ENCODE results near the gene IL1R2.
A peak's percentile ranks its signal among the peaks of the same experiment; 100 is the strongest.

The IL1R2 gene
- 0 reads per million in 4 donors for total RNA-seq

- DNase-seq: no peak
Observed at GRCh38 chr2:101991721-101992145, at the start of gene IL1R2. Gene IL1R2 (plus strand): TSS chr2:101991960. CDS start chr2:102008576, 16,616 bp downstream.

GRCh38 chr2:101942851-101943250 lies 48.9 kb upstream of the IL1R2 start:
- DNase-seq: no peak

DNA sequence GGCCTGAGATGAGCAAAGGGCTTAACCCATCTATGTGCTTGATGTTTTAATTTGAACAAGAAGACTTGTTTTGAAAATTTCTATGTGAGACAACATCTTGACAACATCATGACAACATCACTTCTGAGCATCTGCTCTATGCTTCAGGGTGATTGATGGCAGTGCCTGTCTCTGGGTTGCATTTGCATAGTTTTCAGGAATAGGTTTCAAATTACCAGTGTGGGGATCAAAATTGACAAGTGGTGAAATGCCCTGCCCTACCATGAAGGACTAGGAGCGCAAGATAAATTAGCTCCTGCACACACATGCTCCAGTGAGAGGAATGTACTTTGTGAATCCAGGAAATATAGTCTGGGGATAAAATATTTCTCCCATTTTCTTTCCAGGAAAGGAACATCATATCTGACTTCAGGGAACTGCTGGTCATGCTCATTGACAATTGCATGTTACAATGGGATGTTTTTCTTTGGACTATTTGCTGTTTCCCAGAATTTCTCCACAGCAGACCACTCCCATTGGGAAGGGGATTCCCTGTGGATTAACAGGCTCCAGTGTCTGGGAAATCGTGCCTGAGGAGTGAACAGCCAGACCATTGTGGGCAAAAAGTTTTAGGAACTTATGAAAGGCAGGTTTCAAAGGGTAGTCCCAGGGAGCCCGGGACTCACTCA lies 45.3 kb upstream of the IL1R2 start:
- DNase-seq: no peak

GRCh38 chr2:101947374-101947773 lies 44.4 kb upstream of the IL1R2 start:
- no peak for DNase-seq

- no peak for DNase-seq
Observed at GRCh38 chr2:101948625-101949155, 43.1 kb upstream of the IL1R2 start.

- peak in 1 of 5 donors; percentile 25 for DNase-seq
Observed at GRCh38 chr2:101949304-101949703, 42.5 kb upstream of the IL1R2 start.

DNA sequence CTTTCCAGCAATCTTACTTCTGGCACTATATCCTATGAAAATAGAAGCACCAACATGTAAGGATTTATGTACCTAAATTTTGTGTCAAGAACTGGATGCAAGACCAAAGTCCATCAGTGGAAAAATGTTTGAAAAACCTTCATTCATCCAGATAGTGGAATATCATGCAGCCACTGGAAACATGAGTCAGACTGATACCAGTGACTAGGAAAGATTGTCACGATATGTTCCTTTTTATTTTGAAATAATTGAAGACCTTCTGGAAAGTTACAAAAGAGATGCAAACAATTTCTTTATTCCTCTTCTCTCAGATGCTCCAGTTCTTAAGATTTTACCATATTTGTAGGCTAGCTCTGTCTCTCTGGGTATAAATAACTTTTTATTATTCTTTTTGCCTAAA lies 40.5 kb upstream of the IL1R2 start:
- DNase-seq: no peak

- no peak for DNase-seq
Observed at GRCh38 chr2:101952551-101952950, 39.2 kb upstream of the IL1R2 start.

- no peak for DNase-seq
Observed at GRCh38 chr2:101956465-101957438, 35.0 kb upstream of the IL1R2 start.

GRCh38 chr2:101958061-101958460 lies 33.7 kb upstream of the IL1R2 start:
- DNase-seq: no peak

GRCh38 chr2:101960819-101961337 lies 30.9 kb upstream of the IL1R2 start:
- DNase-seq: no peak

DNA sequence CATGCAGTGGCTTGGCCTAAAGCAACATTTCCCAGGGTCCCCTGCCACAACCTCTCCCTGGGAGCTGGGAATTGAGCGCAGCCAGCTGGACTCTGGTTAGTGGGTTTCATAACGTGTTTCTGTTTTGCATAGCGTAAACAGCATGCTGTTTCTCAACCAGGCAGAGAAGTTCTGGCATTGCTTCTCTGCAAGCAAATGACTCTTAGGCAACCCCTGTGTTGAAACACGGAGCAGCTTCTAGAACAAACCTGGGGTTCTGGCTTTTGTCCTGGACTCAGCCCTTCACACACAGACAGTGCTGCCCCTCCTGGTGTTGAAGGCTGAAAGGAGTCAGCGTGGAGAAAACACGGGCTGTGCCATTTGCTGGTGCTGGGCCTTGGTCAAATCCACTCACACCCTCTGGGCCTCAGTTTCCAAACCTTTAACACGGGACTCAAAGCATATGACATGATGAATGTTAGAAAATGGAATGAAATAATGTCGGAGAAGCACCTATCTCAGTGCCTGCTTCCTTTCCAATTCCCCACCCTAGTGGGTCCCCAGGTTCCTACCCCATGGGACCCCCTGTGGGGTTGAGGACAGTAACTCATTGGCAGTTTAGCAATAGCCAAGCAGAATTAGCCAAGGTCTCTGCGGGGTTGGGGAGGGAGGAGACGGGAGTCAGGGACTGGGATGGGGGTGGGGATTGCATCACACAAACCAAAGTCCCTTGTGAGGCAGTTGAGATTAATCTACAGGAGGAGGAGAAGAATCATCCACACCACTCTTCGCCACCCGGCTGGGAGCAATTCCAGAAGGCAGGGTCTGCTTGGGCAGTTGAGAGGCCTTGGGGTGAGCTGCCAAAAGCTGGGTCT lies 30.2 kb upstream of the IL1R2 start:
- DNase-seq: no peak

- DNase-seq: no peak
Observed at GRCh38 chr2:101962309-101962708, 29.5 kb upstream of the IL1R2 start.

- no peak for DNase-seq
Observed at GRCh38 chr2:101963198-101963597, 28.6 kb upstream of the IL1R2 start.

- no peak for DNase-seq
Observed at GRCh38 chr2:101967826-101968513, 23.8 kb upstream of the IL1R2 start.

- DNase-seq: no peak
Observed at GRCh38 chr2:101969723-101970122, 22.0 kb upstream of the IL1R2 start.

- DNase-seq: no peak
Observed at GRCh38 chr2:101970901-101971300, 20.9 kb upstream of the IL1R2 start.

DNA sequence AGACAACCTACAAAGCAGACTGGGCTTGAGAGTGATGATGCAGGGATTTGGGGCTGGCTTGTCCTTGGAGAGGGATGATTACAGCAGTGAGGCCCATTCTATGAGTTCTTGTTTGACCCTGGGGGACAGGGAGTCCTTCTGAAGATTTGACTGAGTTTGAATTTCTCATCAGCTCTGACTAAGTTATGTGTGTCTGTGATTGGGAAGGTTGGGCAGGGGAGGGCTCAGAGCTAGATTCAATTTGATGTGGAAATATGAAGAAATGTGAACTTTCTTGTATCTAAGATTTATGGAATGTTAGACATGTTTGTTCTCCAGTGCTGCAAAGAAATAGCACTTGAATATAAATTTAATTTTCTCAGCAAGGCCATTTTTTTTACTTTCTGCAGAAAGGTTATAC lies 19.9 kb upstream of the IL1R2 start:
- DNase-seq: no peak

GRCh38 chr2:101972621-101973434 lies 18.9 kb upstream of the IL1R2 start:
- DNase-seq: no peak

DNA sequence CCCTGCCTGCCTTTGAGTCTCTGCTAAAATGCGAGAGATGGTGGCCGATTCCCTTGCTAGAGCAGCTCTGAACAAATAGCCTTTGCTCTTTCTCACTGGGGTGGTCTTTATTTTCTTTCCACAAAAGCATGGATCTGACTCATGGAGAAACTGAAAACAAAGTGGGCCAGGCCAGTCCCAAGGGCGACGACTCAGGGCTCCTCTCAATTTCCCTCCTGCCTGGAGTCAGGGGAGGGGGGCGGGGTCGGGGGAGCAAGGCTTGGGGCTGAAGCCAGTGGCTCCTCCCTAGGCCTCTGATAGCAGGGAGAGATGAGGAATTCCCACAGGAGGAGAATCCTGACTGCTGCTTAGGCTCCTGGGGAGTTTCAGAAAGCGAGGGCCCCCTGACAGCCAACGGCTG lies 17.1 kb upstream of the IL1R2 start:
- DNase-seq: no peak

Data from T-helper 1 cell (primary cell).